Measurements from ENCODE around the gene RBM5.

Gene RBM5

GRCh38 chr3:50122071-50122470 is 33.4 kb downstream of the RBM5 start:
- peak in 1 of 2 experiments; percentile 43 for DNase-seq

- no peak for DNase-seq
Measured at GRCh38 chr3:50122661-50123391, 34.1 kb downstream of the RBM5 start.

- DNase-seq = no peak
Measured at GRCh38 chr3:50123394-50124051, 34.8 kb downstream of the RBM5 start.

- peak in 1 of 2 experiments; percentile 41 for DNase-seq
Measured at GRCh38 chr3:50124052-50124799, 35.5 kb downstream of the RBM5 start.

GRCh38 chr3:50124800-50125178 is 36.1 kb downstream of the RBM5 start:
- DNase-seq = no peak

- DNase-seq = no peak
Measured at GRCh38 chr3:50125541-50126286, 37.0 kb downstream of the RBM5 start.

- peak; percentile 88 to 97 for DNase-seq
Measured at GRCh38 chr3:50126287-50127211, 37.8 kb downstream of the RBM5 start.

- DNase-seq = no peak
Measured at GRCh38 chr3:50127251-50127691, 38.6 kb downstream of the RBM5 start.

- DNase-seq = no peak
Measured at GRCh38 chr3:50128001-50128400, 39.3 kb downstream of the RBM5 start.

- no peak for DNase-seq
Measured at GRCh38 chr3:50130436-50130835, 41.7 kb downstream of the RBM5 start.

GRCh38 chr3:50132421-50133282 is 43.9 kb downstream of the RBM5 start:
- peak; percentile 87 to 90 for DNase-seq

GRCh38 chr3:50133283-50133615 is 44.5 kb downstream of the RBM5 start:
- DNase-seq = peak; percentile 86 to 93

- no peak for DNase-seq
Measured at GRCh38 chr3:50134367-50134766, 45.6 kb downstream of the RBM5 start.

GRCh38 chr3:50135964-50136363 is 47.2 kb downstream of the RBM5 start:
- DNase-seq = no peak

GRCh38 chr3:50136714-50137405 is 48.1 kb downstream of the RBM5 start:
- no peak for DNase-seq

- no peak for DNase-seq
Measured at GRCh38 chr3:50137531-50137930, 48.8 kb downstream of the RBM5 start.

- DNase-seq = peak; percentile 76 to 81
Measured at GRCh38 chr3:50138266-50139200, 49.8 kb downstream of the RBM5 start.

GRCh38 chr3:50139308-50139707 is 50.6 kb downstream of the RBM5 start:
- no peak for DNase-seq

Measured in NCI-H524 (cell line).